ENCODE data around the gene BLCAP.
"Not testable (repeated sequence)": the region's sequence is repeated elsewhere in the genome, so short reads cannot be mapped to it uniquely, and the experiment has no call there.

The BLCAP gene, protein sequence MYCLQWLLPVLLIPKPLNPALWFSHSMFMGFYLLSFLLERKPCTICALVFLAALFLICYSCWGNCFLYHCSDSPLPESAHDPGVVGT

DNA sequence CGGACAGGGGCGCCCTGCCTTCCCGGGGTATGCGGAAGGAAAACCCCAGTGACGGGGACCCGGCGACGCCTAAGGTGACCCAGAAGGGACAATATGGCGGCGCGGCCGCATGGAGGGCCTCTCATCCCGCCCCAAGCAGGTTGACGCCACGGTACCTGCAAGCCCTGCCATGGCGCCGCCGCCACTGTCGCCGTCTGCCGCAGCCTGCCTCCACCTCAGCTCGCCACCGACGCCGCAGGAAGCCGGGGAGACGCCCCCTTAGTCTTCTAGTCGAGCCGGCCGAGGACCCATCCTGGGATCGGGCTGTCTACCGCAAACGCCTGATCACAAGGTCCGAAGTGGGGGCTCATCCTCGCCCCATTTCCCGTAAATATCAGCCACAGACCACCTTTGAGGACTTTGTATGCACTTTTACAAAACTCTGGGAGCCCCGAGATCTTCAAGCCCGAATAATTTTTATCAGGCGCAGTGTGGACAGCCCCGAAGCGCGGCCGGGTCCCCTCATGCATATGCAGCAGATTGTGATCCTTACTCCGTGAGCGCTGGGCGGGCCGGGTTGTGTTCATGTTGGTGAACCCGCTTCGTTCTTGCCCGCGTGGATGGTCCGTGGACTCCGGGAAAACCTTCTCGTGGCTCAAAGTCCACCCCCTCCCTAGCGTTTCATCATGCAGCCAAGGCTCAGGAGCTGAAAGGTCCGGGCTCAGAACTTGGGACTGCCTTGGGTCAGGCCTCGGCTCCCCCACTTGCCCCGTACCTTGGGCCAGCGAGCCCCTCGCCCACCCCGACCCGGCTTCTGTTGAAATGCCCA is at the start of gene BLCAP:
BLCAP (minus strand) TSS at position 239 of the 808 bp plus-strand sequence. CDS start 8,702 bp downstream, outside the sequence.
- peak; percentile 89 for DNase-seq (ENCODE audit: low read depth)

DNA sequence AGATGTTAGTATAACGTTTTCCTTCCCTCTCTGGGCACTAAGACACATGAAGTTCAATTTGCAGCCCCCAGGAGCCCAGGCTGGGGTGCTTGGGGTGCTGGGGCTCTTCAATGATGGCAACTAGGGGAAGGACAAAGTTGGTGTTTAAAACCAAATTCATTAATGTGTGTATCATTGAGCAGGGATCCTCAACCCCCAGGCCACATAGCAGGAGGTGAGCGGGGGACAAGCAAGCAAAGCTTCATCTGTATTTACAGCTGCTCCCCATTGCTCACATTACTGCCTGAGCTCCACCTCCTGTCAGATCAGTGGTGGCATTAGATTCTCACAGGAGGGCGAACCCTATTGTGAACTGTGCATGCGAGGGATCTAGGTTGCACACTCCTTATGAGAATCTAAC is 49.8 kb upstream of the BLCAP start:
- DNase-seq (ENCODE audit: low read depth): not testable (repeated sequence)

DNA sequence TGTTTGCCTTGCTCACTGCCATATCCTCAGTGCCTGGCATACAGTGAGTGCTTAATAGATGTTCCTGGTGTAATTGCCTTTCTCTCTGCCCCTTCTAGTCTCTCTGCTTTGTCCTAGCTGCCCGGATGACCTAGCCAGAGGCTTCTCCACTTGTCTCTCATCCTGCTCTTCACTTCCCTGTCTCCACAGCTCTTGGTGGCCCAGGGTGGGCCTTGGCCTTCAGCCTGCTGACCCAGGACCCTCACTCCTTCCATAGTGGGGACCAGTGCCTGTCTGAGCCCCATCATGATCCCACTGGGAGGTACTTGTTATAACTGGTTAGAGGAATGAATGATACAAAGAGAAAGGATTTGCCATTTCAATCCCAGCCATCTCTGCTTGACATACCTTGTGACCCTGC is 49.2 kb upstream of the BLCAP start:
- no peak for DNase-seq (ENCODE audit: low read depth)

- no peak for DNase-seq (ENCODE audit: low read depth)
Observed at GRCh38 chr20:37575884-37576283, 48.2 kb upstream of the BLCAP start.

- DNase-seq (ENCODE audit: low read depth): no peak
Observed at GRCh38 chr20:37574199-37574890, 46.7 kb upstream of the BLCAP start.

DNA sequence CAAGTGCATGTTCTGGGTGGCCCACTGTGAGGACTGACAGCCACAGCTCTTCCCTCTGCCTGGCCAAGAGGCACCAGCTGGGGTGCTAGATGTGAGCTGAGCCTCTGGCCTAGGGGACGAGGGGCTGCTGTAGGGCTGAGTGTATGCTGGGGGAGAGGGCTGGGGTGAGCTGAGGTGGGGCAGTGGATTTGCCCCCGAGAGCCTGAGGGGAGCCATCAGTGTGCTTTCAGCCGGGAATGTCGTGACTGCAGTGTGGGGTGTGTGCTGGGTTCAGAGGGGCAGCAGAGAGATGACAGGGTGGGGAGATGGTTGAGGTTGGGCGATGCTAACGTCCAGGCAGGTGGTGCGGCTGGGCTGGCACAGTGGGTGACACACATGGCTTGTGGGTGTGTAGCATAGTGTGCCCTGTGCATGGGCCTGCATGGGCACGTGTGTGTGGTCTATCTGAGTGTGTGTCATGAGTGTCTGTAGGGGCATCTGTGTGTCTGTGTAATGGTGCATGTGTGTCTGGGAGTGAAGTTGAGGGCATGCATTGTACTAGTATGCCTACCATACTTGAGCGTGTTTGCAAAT is 46.0 kb upstream of the BLCAP start:
- no peak for DNase-seq (ENCODE audit: low read depth)

DNA sequence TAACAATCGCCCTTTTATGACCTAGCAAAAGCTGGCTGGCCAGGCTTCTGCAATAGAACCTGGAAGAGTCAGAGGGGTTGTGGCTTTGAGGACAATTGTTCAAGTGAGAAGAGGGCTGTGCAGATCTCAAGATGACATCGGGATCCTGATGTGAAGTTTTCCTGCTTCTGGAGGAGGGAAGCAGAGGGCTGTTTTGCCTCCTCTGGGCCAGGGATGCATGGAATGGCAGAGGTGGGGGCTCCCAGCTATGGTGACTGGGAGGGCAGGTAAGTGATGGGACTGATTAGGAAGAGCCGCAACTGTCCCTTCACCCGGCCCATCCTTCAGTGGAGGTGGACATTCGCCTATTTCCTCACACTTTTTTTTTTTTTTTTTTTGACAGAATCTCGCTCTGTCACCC is 43.4 kb upstream of the BLCAP start:
- DNase-seq (ENCODE audit: low read depth): no peak

GRCh38 chr20:37570419-37570818 is 42.7 kb upstream of the BLCAP start:
- DNase-seq (ENCODE audit: low read depth): no peak

DNA sequence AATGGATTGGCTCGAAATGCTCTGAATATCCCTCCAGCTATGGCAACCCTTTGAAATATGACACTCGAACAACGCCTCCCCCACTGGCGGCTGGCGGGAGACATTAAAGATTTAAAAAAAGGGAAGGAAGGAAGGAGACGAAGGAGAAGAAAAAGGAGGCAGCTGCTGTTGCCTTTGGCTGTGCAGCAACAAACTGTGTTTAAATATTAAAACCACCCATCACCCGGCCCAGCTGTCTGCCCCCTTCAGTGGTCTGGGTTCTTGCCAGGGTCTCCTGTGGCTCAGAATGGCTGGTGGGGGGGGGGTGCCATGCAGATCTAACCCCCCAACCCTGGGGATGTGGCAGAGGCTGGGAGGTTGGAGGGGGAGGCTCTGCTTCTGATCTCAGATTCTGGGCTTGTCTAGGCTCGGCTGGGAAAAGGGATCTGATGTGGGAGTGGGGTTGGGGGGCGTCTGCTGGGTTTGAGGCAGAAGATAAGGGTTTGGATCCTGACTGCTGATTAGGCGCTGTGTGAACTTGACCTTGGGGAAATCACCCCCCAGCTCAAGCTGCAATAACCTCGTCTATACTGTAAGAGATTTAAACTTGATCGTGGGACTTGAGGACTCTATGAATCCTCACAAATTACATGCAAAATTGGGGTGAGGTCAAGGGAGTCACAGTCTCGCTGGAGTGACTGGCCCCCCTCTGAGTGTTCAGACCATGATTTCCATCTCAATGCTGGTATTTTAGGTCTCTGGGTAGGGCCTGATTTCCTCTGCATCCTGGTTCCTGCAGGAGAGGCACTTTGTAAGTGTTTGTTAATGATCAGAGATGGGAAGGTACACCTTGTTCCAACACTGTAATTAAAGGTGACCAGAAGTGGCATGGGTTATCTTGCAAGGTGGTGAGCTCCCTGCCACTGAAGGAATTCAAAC is 40.3 kb upstream of the BLCAP start:
- no peak for DNase-seq (ENCODE audit: low read depth)

- DNase-seq (ENCODE audit: low read depth): no peak
Observed at GRCh38 chr20:37567331-37567665, 39.6 kb upstream of the BLCAP start.

GRCh38 chr20:37566590-37567330 is 39.1 kb upstream of the BLCAP start:
- DNase-seq (ENCODE audit: low read depth): no peak

DNA sequence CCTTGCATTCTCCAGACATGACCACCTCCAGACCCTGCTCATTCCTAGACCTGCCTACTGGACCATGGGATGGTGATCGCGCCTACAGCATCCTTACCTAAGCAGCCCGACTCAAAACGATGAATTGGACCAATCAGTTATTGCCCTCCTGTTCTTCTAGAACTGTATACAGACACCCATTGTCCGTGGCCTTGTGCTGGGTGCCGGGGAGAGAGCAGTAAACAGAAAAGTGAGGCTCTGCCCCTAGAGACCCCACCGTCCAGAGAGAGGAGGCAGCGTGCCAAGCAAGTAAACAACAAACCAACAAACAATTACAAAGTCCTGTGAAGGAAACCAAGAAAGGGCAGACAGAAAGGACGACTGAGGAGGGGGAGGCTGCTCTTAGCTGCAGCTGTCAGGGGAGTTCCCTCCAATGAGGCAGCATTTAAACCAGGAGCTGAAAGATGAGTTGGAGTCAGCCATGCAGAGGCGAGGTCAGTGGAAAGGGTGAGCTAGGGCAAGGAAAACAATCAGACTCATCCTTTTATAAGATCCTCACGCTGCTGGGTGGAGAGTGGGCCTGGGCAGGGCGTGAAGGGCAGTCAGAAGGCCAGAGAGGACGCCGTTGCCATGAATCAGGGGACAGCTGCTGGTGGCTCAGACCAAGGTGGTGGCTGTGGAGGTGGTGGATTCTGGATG is 37.6 kb upstream of the BLCAP start:
- no peak for DNase-seq (ENCODE audit: low read depth)

GRCh38 chr20:37564388-37565133 is 36.9 kb upstream of the BLCAP start:
- no peak for DNase-seq (ENCODE audit: low read depth)

DNA sequence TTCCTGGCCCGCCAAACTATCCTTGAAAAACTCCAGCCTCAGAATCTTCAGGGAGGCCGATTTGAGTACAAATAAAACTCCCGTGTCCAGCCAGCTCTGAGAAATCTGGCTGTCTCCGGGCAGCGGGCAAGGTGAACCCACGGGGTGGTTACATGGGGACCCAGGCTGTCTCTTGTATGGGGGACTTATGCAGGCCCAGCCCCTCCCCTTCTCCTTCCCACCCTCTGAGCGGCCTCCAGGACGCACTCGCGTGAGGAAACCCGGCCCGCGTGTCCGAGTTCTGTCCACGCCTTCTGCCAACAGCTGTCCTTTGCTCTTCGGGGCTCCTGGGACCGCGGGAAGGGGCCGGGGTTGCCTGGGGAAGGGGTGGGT is 36.3 kb upstream of the BLCAP start:
- no peak for DNase-seq (ENCODE audit: low read depth)

DNA sequence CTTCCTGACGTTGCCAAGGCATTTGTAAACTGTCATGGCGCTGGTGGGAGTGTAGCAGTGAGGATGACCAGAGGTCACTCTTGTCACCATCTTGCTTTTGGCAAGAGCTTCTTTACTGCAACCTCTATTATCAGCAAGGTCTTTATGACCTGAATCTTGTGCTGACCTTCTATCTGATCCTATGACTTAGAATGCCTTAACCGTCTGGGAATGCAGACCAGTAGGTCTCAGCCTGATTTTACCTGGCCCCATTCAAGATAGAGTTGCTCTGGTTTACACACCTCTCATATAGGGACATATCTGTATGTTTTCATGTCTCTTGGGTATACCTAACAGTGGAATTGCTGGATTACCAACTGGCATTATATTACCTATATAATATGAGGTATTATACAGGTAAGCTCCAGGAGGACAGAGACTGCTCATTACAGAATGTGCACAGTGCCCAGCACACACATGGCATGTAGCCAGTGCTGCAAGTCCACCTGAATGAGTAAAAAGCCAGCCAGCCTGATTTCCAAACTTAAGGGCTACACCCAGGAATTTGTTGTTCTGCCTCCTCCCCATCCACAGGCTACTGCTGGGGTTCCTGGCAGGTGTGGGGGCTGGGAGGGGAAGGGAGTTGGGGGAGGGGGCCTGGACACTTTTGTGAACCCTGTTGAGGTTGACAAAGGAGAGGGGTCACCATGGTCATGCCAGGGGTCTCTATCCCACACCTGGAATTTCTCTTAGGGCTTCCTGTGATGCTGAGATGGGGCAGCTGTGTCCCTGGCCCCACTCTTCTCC is 35.2 kb upstream of the BLCAP start:
- DNase-seq (ENCODE audit: low read depth): no peak

- no peak for DNase-seq (ENCODE audit: low read depth)
Observed at GRCh38 chr20:37560629-37561028, 33.0 kb upstream of the BLCAP start.

DNA sequence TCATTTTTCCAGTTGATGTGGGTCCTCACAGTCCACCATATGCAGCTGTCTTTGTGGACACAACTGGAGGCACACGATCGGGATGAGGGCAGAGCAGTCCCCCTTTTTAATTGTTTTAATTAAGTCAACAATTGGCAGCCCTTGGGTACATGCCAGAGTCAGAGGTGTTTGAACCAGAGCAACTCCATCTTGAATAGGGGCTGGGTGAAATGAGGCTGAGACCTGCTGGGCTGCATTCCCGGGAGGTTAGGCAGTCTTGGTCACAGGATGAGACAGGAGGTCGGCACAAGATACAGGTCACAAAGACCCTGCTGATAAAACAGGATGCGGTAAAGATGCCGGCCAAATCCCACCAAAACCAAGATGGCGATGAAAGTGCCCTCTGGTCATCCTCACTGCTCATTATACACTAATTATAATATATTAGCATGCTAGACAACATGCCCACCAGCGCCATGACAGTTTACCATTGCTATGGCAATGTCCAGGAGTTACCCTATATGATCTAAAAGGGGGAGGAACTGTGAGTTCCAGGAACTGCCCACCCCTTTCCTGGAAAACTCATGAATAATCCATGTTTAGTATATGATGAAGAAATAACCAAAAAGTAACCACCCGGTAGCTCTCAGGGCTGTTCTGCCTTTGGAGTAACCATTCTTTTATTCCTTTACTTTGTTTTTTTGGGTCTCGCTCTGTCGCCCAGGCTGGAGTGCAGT is 31.8 kb upstream of the BLCAP start:
- DNase-seq (ENCODE audit: low read depth): no peak

- DNase-seq (ENCODE audit: low read depth): no peak
Observed at GRCh38 chr20:37558779-37559178, 31.1 kb upstream of the BLCAP start.

- no peak for DNase-seq (ENCODE audit: low read depth)
Observed at GRCh38 chr20:37558306-37558705, 30.6 kb upstream of the BLCAP start.

Data from HS-5 (cell line).